Large intestine (tissue), 3 donors: ENCODE results near the gene CREB3L2. TPM values are rescaled to one million over a fixed set of nuclear protein-coding genes. Genes with fewer than 3 reads are reported as not detected.
"Not testable (repeated sequence)": the region's sequence is repeated elsewhere in the genome, so short reads cannot be mapped to it uniquely, and the experiment has no call there.

ENCODE experiments used
- DNase-seq, 2 donors: peaks; one replicate each; pipeline versions ENCODE4 v3.0.0 to v3.0.0-alpha.2; 2013
- H3K27ac ChIP-seq: one replicate; pipeline ENCODE4 v1.5.1; 2013; ENCODE audit warnings: low read length
- H3K27me3 ChIP-seq: 2 replicates; pipeline ENCODE4 v1.6.1; 2013; ENCODE audit warnings: low read length; ENCODE audit not compliant: control insufficient read depth, insufficient read depth
- H3K36me3 ChIP-seq: 2 replicates; pipeline ENCODE4 v1.6.1; 2013; ENCODE audit warnings: low read length; ENCODE audit not compliant: control insufficient read depth, insufficient read depth
- H3K4me1 ChIP-seq: one replicate; pipeline ENCODE4 v1.6.1; 2013; ENCODE audit warnings: low read length; ENCODE audit not compliant: control insufficient read depth, insufficient read depth
- H3K4me3 ChIP-seq: one replicate; pipeline ENCODE4 v1.5.1; 2013; ENCODE audit warnings: low read length
- H3K9me3 ChIP-seq: one replicate; pipeline ENCODE4 v1.6.1; 2013; ENCODE audit warnings: mild to moderate bottlenecking, low read depth, low read length, moderate library complexity; ENCODE audit not compliant: control insufficient read depth
- WGBS: methylation state at CpG from one replicate; pipeline ENCODE4 v1.1.5; 2013; ENCODE audit warnings: low lambda C conversion rate; ENCODE audit not compliant: insufficient coverage; 5-methylcytosine and 5-hydroxymethylcytosine counted together
- polyA plus RNA-seq: library from polyadenylated mRNA; unstranded; fragments of 120-200 nt; gene quantifications from one replicate; pipeline ENCODE4 v1.2.1, GENCODE V29; 2013

CREB3L2 gene
- polyA plus RNA-seq, 1 donor = 49.3 TPM

GRCh38 chr7:137846549-137846826, 155.4 kb downstream of the CREB3L2 start:
- WGBS = no CpG with 5 or more reads among the region's 47 CpGs
- H3K4me1 ChIP-seq = no peaks in the 10 kb centered on the region
- peaks cover 7% of the 10 kb centered on the region for H3K9me3 ChIP-seq
- peak overlapping the region; percentile 28 for H3K4me3 ChIP-seq
- no peaks in the 10 kb centered on the region for H3K36me3 ChIP-seq
- peaks cover 60% of the 10 kb centered on the region for H3K27me3 ChIP-seq
- H3K27ac ChIP-seq = no peak overlapping the region
- DNase-seq = no peak

GRCh38 chr7:137844677-137845425, 157.0 kb downstream of the CREB3L2 start:
- H3K9me3 ChIP-seq = peaks cover 7% of the 10 kb centered on the region

DNA sequence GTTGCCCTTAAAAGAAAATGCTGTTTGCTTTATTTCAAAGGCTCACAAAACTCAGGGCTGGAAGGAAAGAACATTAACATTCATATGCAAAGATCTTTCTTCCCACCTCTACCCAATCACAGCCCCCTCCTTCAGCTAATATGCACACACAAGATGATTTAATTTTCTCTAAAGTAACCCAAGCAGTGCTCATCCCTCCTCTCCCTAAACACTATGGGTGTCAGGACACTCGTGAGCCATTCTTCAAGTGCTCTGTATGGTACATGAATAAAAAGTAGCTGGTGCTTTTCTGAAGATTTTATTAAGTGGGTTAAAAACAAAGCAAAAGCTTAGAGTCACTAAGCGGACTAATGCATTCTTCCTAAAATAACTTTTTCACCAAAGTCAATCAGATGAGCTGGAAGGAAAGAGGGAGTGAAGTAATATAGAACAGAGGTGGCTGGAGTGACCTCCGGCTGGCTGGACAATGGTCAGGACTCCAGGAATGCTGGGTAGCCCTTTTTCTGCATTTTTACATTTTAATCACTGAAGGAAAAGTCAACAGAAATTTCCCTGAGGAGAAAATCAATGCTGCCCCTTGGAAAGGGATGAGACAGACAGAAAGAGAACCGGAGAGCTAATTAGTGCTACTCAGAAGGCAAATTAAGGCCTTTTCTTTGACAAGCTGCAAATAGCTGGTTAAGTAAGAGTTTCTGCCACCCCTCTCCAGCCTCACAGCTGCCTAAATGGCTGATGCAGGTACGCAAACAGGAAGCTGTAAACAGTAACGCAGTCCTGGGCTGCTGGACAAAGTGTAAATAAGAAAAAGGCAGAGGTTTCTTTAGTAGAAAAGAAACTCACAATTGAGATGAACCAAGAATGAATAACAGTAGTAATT, 161.7 kb downstream of the CREB3L2 start:
- Histone ChIP-seq H3K27ac (no peak overlapping the region), H3K9me3 (no peaks in the 10 kb centered on the region), H3K4me3 (no peak overlapping the region), H3K27me3 (peaks cover 39% of the 10 kb centered on the region), H3K36me3 (no peaks in the 10 kb centered on the region), H3K4me1 (no peaks in the 10 kb centered on the region)
- WGBS = 100% methylated on average over 1 of the region's 6 CpGs
- DNase-seq = no peak

More at GRCh38 chr7:137844677-137845425, 157.0 kb downstream of the CREB3L2 start:
- Histone ChIP-seq H3K4me3 (no peak overlapping the region), H3K27ac (no peak overlapping the region), H3K4me1 (no peaks in the 10 kb centered on the region), H3K36me3 (no peaks in the 10 kb centered on the region), H3K27me3 (peaks cover 68% of the 10 kb centered on the region)
- no peak for DNase-seq
- WGBS = no CpG with 5 or more reads among the region's 8 CpGs

DNA sequence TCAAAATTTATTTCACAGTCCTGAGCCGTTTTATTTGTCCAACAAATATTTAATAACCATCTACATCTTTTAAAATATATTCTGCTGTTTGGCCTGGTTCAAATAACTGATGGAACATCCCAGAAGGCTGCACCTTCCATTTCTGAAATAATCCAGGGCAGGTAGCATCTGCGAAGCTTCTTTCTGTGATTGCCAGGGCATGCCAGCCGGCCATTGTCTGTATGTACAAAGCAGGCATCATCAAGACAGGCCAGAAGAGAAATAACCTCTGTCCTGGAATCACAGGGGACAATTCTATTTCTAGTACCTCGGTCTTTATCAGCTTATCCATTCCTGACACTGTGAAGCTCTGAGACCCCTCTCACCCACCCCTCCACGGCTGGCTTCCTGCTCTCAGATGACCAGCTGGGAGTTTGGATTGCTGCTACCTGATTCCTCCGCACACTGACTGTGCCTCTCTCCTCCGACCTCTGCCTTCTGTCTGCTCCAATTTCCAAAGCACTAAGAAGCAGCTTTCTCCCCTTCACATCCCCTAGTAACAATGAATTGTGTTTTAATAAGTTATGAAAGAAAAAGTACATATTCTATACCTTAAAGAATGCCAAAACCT, 163.1 kb downstream of the CREB3L2 start:
- peaks cover 25% of the 10 kb centered on the region for H3K27me3 ChIP-seq
- no peak for DNase-seq
- no CpG with 5 or more reads among the region's 7 CpGs for WGBS
- no peaks in the 10 kb centered on the region for H3K9me3 ChIP-seq
- H3K27ac ChIP-seq = no peak overlapping the region
- no peaks in the 10 kb centered on the region for H3K4me1 ChIP-seq
- no peaks in the 10 kb centered on the region for H3K36me3 ChIP-seq
- H3K4me3 ChIP-seq = no peak overlapping the region

- Histone ChIP-seq H3K4me1 (no peaks in the 10 kb centered on the region), H3K27me3 (peaks cover 13% of the 10 kb centered on the region), H3K9me3 (peaks cover 3% of the 10 kb centered on the region), H3K27ac (no peak overlapping the region), H3K36me3 (no peaks in the 10 kb centered on the region), H3K4me3 (no peak overlapping the region)
- no peak for DNase-seq
- no CpG with 5 or more reads among the region's 1 CpG for WGBS
These were observed 165.3 kb downstream of the CREB3L2 start for GRCh38 chr7:137836541-137836940.

DNA sequence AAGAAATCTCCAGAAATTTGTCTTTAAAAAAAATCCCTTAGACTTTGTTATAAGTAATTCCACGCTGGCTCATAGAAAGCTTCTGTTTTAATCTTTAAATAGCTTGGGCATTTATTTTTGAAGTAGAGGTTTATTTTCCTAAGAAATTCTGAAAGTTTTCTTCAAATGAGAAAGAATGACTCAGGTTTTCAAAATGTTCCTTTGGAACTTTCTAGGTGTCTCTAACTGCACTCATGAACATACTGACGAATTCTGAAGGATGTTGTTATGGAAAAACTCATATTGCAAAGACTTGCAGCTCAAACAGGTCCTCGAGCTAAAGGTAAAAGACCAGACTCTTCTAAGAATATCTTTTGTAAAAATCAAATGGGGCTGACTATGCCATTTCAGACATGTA, 165.8 kb downstream of the CREB3L2 start:
- Histone ChIP-seq H3K4me3 (no peak overlapping the region), H3K27me3 (peaks cover 12% of the 10 kb centered on the region), H3K4me1 (no peaks in the 10 kb centered on the region), H3K36me3 (no peaks in the 10 kb centered on the region), H3K27ac (no peak overlapping the region), H3K9me3 (peaks cover 3% of the 10 kb centered on the region)
- no peak for DNase-seq
- WGBS = 100% methylated on average over 1 of the region's 3 CpGs

DNA sequence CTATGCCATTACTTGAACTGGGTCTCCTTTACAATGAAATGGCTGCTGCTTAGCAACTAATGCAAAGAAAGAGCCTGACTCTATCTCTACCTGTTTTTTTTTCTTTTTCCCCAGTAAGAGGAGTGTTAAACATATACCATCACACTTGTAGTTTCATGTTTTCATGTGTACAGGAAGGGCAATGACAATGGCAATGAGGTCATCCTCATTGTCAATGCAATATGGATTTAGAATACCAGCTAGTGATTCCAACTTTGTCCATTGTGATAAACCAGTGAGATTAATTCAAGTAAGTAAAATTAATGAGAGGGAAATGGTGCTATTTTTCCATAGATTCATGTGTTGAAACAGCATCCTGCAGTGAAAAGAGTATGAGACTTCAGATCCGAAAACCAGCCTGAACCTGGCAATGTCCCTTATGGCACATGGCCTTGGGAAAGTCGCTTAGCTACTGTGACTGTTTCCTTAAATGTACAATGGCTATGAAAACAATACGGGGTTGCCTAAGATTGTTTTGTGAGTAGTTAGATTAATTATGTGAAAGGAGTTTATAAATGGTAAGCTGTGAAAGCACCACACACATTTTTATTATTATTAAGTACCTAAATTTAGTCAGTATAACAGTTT, 166.3 kb downstream of the CREB3L2 start:
- no peak for DNase-seq
- WGBS = no CpG with 5 or more reads among the region's 3 CpGs
- no peaks in the 10 kb centered on the region for H3K4me1 ChIP-seq
- H3K27ac ChIP-seq = no peak overlapping the region
- no peaks in the 10 kb centered on the region for H3K36me3 ChIP-seq
- peaks cover 3% of the 10 kb centered on the region for H3K9me3 ChIP-seq
- peaks cover 8% of the 10 kb centered on the region for H3K27me3 ChIP-seq
- H3K4me3 ChIP-seq = no peak overlapping the region

- H3K9me3 ChIP-seq = peaks cover 3% of the 10 kb centered on the region
- DNase-seq = no peak
- no CpG with 5 or more reads among the region's 1 CpG for WGBS
- no peak overlapping the region for H3K27ac ChIP-seq
- H3K27me3 ChIP-seq = peaks cover 2% of the 10 kb centered on the region
- no peak overlapping the region for H3K4me3 ChIP-seq
- no peaks in the 10 kb centered on the region for H3K4me1 ChIP-seq
- H3K36me3 ChIP-seq = no peaks in the 10 kb centered on the region
These were observed 167.3 kb downstream of the CREB3L2 start for GRCh38 chr7:137834552-137834951.

GRCh38 chr7:137832990-137833389, 168.9 kb downstream of the CREB3L2 start:
- H3K4me3 ChIP-seq, DNase-seq, H3K27ac ChIP-seq, H3K36me3 ChIP-seq, H3K9me3 ChIP-seq, H3K27me3 ChIP-seq, H3K4me1 ChIP-seq: not testable (repeated sequence)
- no CpG with 5 or more reads among the region's 2 CpGs for WGBS

DNA sequence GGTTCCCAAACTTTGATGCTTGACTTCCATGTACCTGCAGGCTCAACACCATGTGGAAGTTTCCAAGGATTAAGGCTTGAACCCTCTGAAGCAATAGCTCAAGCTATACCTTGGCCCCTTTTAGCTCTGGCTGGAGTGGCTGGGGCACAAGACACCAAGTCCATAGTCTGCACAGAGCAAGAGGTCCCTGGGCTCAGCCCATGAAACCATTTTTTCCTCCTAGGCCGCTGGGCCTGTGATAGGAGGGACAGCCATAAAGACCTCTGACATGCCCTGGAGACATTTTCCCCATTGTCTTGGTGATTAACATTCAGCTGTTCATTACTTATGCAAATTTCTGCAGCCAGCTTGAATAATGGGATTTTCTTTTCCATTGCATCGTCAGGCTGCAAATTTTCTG, 169.5 kb downstream of the CREB3L2 start:
- Histone ChIP-seq H3K27ac (no peak overlapping the region), H3K4me3 (no peak overlapping the region), H3K36me3 (no peaks in the 10 kb centered on the region), H3K27me3 (no peaks in the 10 kb centered on the region), H3K4me1 (no peaks in the 10 kb centered on the region), H3K9me3 (peaks cover 3% of the 10 kb centered on the region)
- DNase-seq = no peak
- WGBS = no CpG with 5 or more reads among the region's 2 CpGs
